BLaER1 treated with 17β-estradiol and CSF1 and Interleukin-3, amounts not matched to agents 10 nM and 100 nM (cell line): ENCODE results near the gene ZNF48.

Experiments
- H3K27ac ChIP-seq, 11 experiments: shearing (Covaris generic); formaldehyde crosslinking; 2 replicates each; pipeline ENCODE4 v1.8.1; 2022
- H3K27me3 ChIP-seq, 11 experiments: shearing (Covaris generic); formaldehyde crosslinking; 2 replicates each; pipeline ENCODE4 v1.8.1; 2022
- H3K36me3 ChIP-seq, 11 experiments: shearing (Covaris generic); formaldehyde crosslinking; 2 replicates each; pipeline ENCODE4 v1.8.1; 2022
- H3K4me1 ChIP-seq, 10 experiments: shearing (Covaris generic); formaldehyde crosslinking; 2 replicates each; pipeline ENCODE4 v1.8.1; 2022
- H3K4me2 ChIP-seq, 11 experiments: shearing (Covaris generic); formaldehyde crosslinking; 2 replicates each; pipeline ENCODE4 v1.8.1; 2022
- H3K4me3 ChIP-seq, 10 experiments: shearing (Covaris generic); formaldehyde crosslinking; 2 replicates each; pipeline ENCODE4 v1.8.1; 2022
- H3K9ac ChIP-seq, 11 experiments: shearing (Covaris generic); formaldehyde crosslinking; 2 replicates each; pipeline ENCODE4 v1.8.1; 2022
- H3K9me3 ChIP-seq, 11 experiments: shearing (Covaris generic); formaldehyde crosslinking; replicated peaks in 1 of 11; 2 replicates each; pipeline ENCODE4 v1.8.1; 2022
- H4K20me1 ChIP-seq, 11 experiments: shearing (Covaris generic); formaldehyde crosslinking; 2 replicates each; pipeline ENCODE4 v1.8.1; 2022
- Cebpa-rat ChIP-seq, 11 experiments: shearing (Covaris generic); IDR thresholded peaks; 2 replicates each; pipeline ENCODE4 v1.8.1; 2022

The ZNF48 gene

GRCh38 chr16:30418350-30419181 is 23.3 kb downstream of the ZNF48 start:
- Histone ChIP-seq H3K4me1 (peaks cover 16 to 36% (median 27%) of the 10 kb centered on the region in 10 experiments), H3K27ac (peak overlapping the region; percentile 42 to 70 (median 62); a peak in 21 of 22 replicates), H3K4me3 (peak overlapping the region; percentile 56 to 77 (median 66)), H3K9me3 (no peaks in the 10 kb centered on the region), H4K20me1 (peaks cover 0 to 93% (median 57%) of the 10 kb centered on the region in 11 experiments; a peak in 17 of 22 replicates), H3K27me3 (no peaks in the 10 kb centered on the region), H3K36me3 (peaks cover 30 to 80% (median 63%) of the 10 kb centered on the region in 11 experiments), H3K9ac (peak overlapping the region; percentile 67 to 82 (median 78)), H3K4me2 (peak overlapping the region; percentile 91 to 97 (median 95))
- no peak for TF ChIP-seq Cebpa-rat (IDR thresholded peaks at IDR 0.05)

GRCh38 chr16:30421010-30421409 is 25.8 kb downstream of the ZNF48 start:
- peaks cover 48 to 84% (median 71%) of the 10 kb centered on the region in 11 experiments for H3K36me3 ChIP-seq
- no peaks in the 10 kb centered on the region for H3K27me3 ChIP-seq
- H3K4me1 ChIP-seq = peaks cover 20 to 35% (median 26%) of the 10 kb centered on the region in 10 experiments
- H3K27ac ChIP-seq = no peak overlapping the region
- no peak overlapping the region for H3K4me3 ChIP-seq
- H4K20me1 ChIP-seq = peaks cover 0 to 95% (median 60%) of the 10 kb centered on the region in 11 experiments; a peak in 17 of 22 replicates
- H3K9ac ChIP-seq = no peak overlapping the region
- H3K9me3 ChIP-seq = no peaks in the 10 kb centered on the region
- H3K4me2 ChIP-seq = no peak overlapping the region
- TF ChIP-seq Cebpa-rat (IDR thresholded peaks at IDR 0.05) = no peak

GRCh38 chr16:30428055-30428454 is 32.8 kb downstream of the ZNF48 start:
- Histone ChIP-seq H3K4me2 (peak overlapping the region; percentile 81 to 98 (median 94)), H3K36me3 (peaks cover 27 to 58% (median 54%) of the 10 kb centered on the region in 11 experiments), H3K4me3 (peak overlapping the region in 9 of 10 experiments; percentile 77 to 95 (median 86); a peak in 15 of 20 replicates), H3K4me1 (peaks cover 26 to 47% (median 37%) of the 10 kb centered on the region in 10 experiments), H4K20me1 (peaks cover 0 to 61% (median 33%) of the 10 kb centered on the region in 11 experiments; a peak in 16 of 22 replicates), H3K27me3 (no peaks in the 10 kb centered on the region), H3K9ac (peak overlapping the region in 9 of 11 experiments; percentile 77 to 89 (median 86); a peak in 13 of 22 replicates), H3K9me3 (no peaks in the 10 kb centered on the region), H3K27ac (peak overlapping the region in 4 of 11 experiments; percentile 81 to 88 (median 83); a peak in 3 of 22 replicates)
- no peak for TF ChIP-seq Cebpa-rat (IDR thresholded peaks at IDR 0.05)

- peak overlapping the region; percentile 77 to 95 (median 86) for H3K4me3 ChIP-seq
- H4K20me1 ChIP-seq = peaks cover 0 to 48% (median 24%) of the 10 kb centered on the region in 11 experiments; a peak in 16 of 22 replicates
- H3K9ac ChIP-seq = peak overlapping the region; percentile 76 to 89 (median 82)
- H3K36me3 ChIP-seq = peaks cover 14 to 45% (median 41%) of the 10 kb centered on the region in 11 experiments; a peak in 21 of 22 replicates
- H3K4me1 ChIP-seq = peaks cover 26 to 47% (median 37%) of the 10 kb centered on the region in 10 experiments
- no peaks in the 10 kb centered on the region for H3K9me3 ChIP-seq
- H3K4me2 ChIP-seq = peak overlapping the region; percentile 81 to 98 (median 94)
- no peaks in the 10 kb centered on the region for H3K27me3 ChIP-seq
- no peak for TF ChIP-seq Cebpa-rat (IDR thresholded peaks at IDR 0.05)
- peak overlapping the region; percentile 3 to 88 (median 81); a peak in 21 of 22 replicates for H3K27ac ChIP-seq
Measured at GRCh38 chr16:30429418-30429677, 34.1 kb downstream of the ZNF48 start.

GRCh38 chr16:30429678-30430427 is 34.6 kb downstream of the ZNF48 start, which contains the start of gene DCTPP1:
Gene DCTPP1 (minus strand): TSS chr16:30430030. CDS start chr16:30429980, 50 bp downstream.
- TF ChIP-seq Cebpa-rat (IDR thresholded peaks at IDR 0.05) = no peak
- Histone ChIP-seq H4K20me1 (peaks cover 0 to 43% (median 19%) of the 10 kb centered on the region in 11 experiments; a peak in 16 of 22 replicates), H3K9me3 (no peaks in the 10 kb centered on the region), H3K27me3 (no peaks in the 10 kb centered on the region), H3K9ac (peak within 1 kb of the TSS; percentile 76 to 89 (median 82)), H3K4me3 (peak within 1 kb of the TSS; percentile 77 to 95 (median 86)), H3K27ac (peak within 1 kb of the TSS; percentile 46 to 88 (median 81); a peak in 21 of 22 replicates), H3K36me3 (peaks cover 10 to 40% (median 36%) of the 10 kb centered on the region in 11 experiments; a peak in 21 of 22 replicates), H3K4me1 (peaks cover 26 to 47% (median 37%) of the 10 kb centered on the region in 10 experiments), H3K4me2 (peak within 1 kb of the TSS; percentile 81 to 98 (median 94))

- peak overlapping the region; percentile 11 to 88 (median 53); a peak in 18 of 22 replicates for H3K27ac ChIP-seq
- H3K9ac ChIP-seq = peak overlapping the region; percentile 9 to 89 (median 77); a peak in 18 of 22 replicates
- peaks cover 26 to 46% (median 37%) of the 10 kb centered on the region in 10 experiments for H3K4me1 ChIP-seq
- peaks cover 0 to 37% (median 13%) of the 10 kb centered on the region in 11 experiments; a peak in 16 of 22 replicates for H4K20me1 ChIP-seq
- H3K4me2 ChIP-seq = peak overlapping the region; percentile 27 to 90 (median 64)
- no peaks in the 10 kb centered on the region for H3K9me3 ChIP-seq
- TF ChIP-seq Cebpa-rat (IDR thresholded peaks at IDR 0.05) = no peak
- H3K27me3 ChIP-seq = no peaks in the 10 kb centered on the region
- peaks cover 4 to 33% (median 30%) of the 10 kb centered on the region in 11 experiments; a peak in 21 of 22 replicates for H3K36me3 ChIP-seq
- H3K4me3 ChIP-seq = peak overlapping the region in 9 of 10 experiments; percentile 44 to 95 (median 86); a peak in 14 of 20 replicates
Measured at GRCh38 chr16:30430428-30430970, 35.3 kb downstream of the ZNF48 start.

GRCh38 chr16:30434852-30435251 is 39.6 kb downstream of the ZNF48 start:
- H3K27ac ChIP-seq = no peak overlapping the region
- H3K9ac ChIP-seq = no peak overlapping the region
- H4K20me1 ChIP-seq = no peaks in the 10 kb centered on the region
- peaks cover 7 to 18% (median 10%) of the 10 kb centered on the region in 10 experiments; a peak in 19 of 20 replicates for H3K4me1 ChIP-seq
- no peak for TF ChIP-seq Cebpa-rat (IDR thresholded peaks at IDR 0.05)
- H3K36me3 ChIP-seq = no peaks in the 10 kb centered on the region
- H3K27me3 ChIP-seq = no peaks in the 10 kb centered on the region
- H3K4me3 ChIP-seq = no peak overlapping the region
- H3K4me2 ChIP-seq = no peak overlapping the region
- no peaks in the 10 kb centered on the region for H3K9me3 ChIP-seq

GRCh38 chr16:30437511-30438046 is 42.4 kb downstream of the ZNF48 start:
- H3K4me2 ChIP-seq = no peak overlapping the region
- no peak for TF ChIP-seq Cebpa-rat (IDR thresholded peaks at IDR 0.05)
- H4K20me1 ChIP-seq = peaks cover 0 to 6% (median 0%) of the 10 kb centered on the region in 11 experiments; a peak in 4 of 22 replicates
- no peak overlapping the region for H3K9ac ChIP-seq
- peaks cover 0 to 3% (median under 1%) of the 10 kb centered on the region in 11 experiments; a peak in 6 of 22 replicates for H3K36me3 ChIP-seq
- no peaks in the 10 kb centered on the region for H3K27me3 ChIP-seq
- H3K4me3 ChIP-seq = no peak overlapping the region
- no peak overlapping the region for H3K27ac ChIP-seq
- peaks cover 0 to under 1% (median 0%) of the 10 kb centered on the region in 11 experiments; a peak in 1 of 22 replicates for H3K9me3 ChIP-seq
- peaks cover 0 to 21% (median 4%) of the 10 kb centered on the region in 10 experiments; a peak in 8 of 20 replicates for H3K4me1 ChIP-seq
